GM23248 (cell line): ENCODE data around the gene SIGLEC14.

Source experiments
- EZH2 ChIP-seq: fragments of 200-600 bp; sonication (generic); IDR thresholded peaks from 2 replicates; pipeline ENCODE4 v1.6.1; 2018; ENCODE audit warnings: antibody characterized with exemption, mild to moderate bottlenecking; ENCODE audit not compliant: insufficient read depth, poor library complexity, severe bottlenecking
- EZH2phosphoT487 ChIP-seq: fragments of 200-600 bp; sonication (generic); IDR thresholded peaks from 2 replicates; pipeline ENCODE4 v1.6.1; 2018; ENCODE audit warnings: antibody characterized with exemption, moderate library complexity, mild to moderate bottlenecking, low read depth; ENCODE audit not compliant: insufficient read depth

DNA sequence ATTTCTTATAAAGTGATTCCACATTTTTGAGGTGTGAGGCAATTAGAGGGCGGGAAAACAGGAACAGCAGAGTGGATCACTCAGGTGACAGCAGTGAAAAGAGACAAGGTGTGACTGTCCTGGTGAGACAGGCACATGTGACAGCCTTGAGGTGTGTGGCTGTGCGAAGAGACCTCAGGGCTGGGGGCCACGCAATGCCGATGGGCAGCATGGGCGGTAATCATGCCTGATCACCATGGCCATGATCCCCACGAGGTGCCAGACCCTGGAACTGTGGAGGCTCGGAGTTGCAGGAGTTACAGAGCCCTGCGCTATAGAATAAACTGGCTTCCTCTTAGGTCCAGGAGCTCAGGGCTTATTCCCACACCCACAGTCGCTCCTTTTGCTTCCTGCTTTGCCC lies 48.5 kb upstream of the SIGLEC14 start:
- TF ChIP-seq EZH2phosphoT487 (no peak), EZH2 (no peak)
